GM19023 (cell line): ENCODE results near the gene GRK2.
"Not testable (repeated sequence)": the region's sequence is repeated elsewhere in the genome, so short reads cannot be mapped to it uniquely, and the experiment has no call there.

Source experiments
- ATAC-seq: cut with Tn5 transposase; IDR thresholded peaks from one replicate; pipeline ENCODE4 v1.9.1; 2021; ENCODE audit warnings: mild to moderate bottlenecking, moderate library complexity; ENCODE audit not compliant: unreplicated experiment

Gene GRK2

DNA sequence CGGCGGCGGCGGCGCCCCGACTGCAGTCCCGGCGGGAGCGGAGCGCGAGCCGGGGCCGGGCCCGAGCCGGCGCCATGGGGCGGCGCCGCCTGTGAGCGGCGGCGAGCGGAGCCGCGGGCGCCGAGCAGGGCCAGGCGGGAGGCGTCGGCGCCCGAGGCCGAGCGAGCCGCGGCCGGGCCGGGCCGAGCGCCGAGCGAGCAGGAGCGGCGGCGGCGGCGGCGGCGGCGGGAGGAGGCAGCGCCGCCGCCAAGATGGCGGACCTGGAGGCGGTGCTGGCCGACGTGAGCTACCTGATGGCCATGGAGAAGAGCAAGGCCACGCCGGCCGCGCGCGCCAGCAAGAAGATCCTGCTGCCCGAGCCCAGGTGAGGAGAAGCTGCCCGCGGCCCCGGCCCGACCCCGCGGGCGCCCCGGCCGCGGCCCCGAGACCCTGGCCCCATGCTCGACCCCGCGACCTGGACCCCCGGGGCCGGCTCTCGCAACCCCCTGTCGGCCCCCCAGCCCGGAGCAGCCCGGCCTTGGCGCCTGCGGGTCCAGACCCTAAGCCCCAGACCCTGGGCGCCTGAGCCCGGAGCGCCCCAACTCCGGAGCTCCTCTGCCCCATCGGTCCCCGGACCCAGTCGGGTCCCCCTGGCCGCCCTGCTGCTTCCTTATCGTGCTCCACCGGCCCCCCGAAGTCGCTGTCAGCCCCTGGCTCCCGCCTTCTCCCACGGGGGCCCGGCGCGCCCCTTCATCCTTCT lies at the start of gene GRK2:
TSS of gene GRK2 (plus strand) at position 25 of the 739 bp plus-strand sequence. CDS start at position 252, 227 bp downstream.
- ATAC-seq: no peak

GRCh38 chr11:67227726-67228125 lies 38.5 kb upstream of the GRK2 start:
- no peak for ATAC-seq

DNA sequence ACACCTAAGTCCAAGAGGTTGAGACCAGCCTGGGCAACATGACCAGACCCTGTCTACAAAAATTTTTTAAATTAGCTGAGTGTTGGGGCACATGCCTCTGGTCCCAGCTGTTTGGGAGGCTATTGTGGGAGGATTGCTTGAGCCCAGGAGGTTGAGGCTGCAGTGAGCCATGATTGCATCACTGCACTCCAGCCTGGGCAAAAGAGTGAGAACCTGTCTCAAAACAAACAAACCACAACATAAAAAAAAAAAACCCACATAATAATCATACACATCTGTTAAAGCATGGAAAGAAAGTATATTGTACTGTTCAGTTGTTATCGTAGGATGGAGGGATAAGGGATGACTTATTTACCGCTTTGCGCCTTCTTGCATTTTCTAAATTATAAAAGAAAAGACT lies 35.9 kb upstream of the GRK2 start:
- ATAC-seq: no peak

DNA sequence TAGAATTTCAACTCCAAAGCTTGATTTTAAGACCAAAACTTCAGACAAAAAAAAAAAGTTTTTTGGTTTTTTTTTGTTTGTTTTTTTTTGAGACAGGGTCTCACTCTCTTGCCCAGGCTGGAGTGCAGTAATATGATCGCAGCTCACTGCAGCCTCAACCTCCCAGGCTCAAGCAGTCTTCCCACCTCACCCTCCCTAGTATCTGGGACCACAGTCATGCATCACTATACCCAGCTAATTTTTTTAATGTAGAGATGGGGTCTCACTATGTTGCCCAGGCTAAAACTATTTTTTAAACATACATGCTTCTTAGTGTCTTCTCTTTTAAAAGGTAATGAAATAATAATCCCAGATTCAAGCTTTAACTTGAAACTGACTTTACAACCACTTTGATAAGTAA lies 35.4 kb upstream of the GRK2 start:
- ATAC-seq: no peak

- ATAC-seq: no peak
These were observed 32.6 kb upstream of the GRK2 start for GRCh38 chr11:67233584-67234190.

- not testable (repeated sequence) for ATAC-seq
These were observed 31.7 kb upstream of the GRK2 start for GRCh38 chr11:67234571-67234970.

DNA sequence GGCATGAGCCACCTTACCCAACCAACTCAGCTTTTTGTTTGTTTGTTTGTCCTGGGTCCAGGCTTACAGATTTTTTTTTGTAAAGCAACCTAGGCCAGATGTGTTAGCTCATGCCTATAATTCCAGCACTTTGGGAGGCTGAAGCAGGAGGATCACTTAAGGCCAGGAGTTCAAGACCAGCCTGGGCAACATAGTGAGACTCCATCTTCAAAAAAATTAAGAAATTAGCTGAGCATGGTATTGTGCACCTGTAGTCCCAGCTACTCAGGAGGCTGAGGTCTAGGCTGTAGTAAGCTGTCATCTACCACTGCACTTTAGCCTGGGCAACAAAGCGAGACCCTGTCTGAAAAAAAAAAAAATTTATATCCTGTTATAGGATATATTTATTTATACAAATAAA lies 28.7 kb upstream of the GRK2 start:
- no peak for ATAC-seq

GRCh38 chr11:67238894-67239782 lies 27.1 kb upstream of the GRK2 start:
- no peak for ATAC-seq

DNA sequence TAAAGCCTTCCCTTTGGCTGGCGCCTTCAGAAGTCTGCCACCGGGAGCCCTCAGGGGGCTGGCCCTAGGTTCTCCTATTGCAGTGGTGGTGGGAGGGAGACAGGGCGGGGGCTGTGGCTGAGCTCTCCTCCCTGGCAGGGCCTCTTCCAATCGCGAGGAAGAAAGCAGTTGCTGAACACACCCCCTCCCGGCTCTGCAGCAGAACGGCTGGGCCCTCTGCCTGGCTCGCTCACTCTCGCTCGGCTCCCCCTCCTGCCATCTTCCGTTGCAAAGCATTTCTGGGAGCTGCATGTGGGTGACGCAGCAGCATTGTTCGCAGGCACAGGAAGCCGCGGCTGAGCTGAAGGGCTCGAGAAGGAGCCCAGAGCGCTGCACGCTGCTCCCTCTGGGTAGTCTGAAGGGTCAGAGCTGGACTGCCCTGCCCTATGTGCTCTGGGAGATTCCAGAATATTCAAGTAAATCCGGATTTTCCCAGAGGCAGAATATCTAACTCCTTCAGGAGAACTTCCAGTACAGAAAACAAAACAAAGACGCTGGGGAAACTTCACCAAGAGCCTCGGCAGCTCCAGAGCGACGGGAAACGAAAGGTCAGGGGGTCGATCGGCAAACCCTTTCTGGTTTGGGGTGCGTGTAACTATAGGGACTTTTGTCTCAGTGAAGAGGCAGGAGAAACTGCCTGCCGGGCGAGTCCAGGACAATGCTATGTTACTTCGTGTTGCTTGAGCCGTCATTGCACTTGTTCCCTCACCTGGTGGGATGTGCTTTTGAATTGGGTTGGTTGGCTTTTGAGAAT lies 26.3 kb upstream of the GRK2 start:
- peak; percentile 91 for ATAC-seq

- no peak for ATAC-seq
These were observed 25.5 kb upstream of the GRK2 start for GRCh38 chr11:67240576-67241389.

GRCh38 chr11:67242548-67242947 lies 23.7 kb upstream of the GRK2 start:
- ATAC-seq: no peak

GRCh38 chr11:67243051-67243450 lies 23.2 kb upstream of the GRK2 start:
- ATAC-seq: no peak

GRCh38 chr11:67245046-67245445 lies 21.2 kb upstream of the GRK2 start:
- ATAC-seq: no peak

DNA sequence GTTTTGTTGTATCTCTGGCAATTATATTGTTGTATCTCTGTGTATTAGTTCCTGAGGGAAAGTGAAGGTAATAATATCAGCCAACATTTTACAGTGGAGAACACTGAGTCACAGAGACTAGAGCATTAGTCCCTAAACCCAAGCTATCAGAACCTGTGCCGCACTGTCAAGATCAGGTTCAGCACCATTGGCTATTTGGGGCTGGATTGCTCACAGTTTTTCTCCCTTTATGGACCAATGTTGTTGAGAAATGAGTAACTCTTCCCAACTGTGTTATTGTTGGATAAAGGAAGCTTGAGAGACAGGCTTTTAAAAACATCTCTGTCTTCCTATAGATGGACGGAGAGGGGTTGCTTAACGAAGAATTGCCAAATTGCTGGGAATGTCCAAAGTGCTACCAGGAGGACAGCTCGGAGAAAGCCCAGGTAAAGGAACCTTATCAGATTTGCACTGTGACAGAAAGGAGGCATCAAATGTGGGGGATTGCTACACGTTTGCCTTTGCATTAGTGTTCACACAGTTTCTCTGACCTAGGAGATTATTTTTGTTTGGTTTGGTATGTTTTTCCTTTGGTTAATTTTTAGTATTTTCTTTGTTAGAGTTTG lies 18.2 kb upstream of the GRK2 start:
- no peak for ATAC-seq

DNA sequence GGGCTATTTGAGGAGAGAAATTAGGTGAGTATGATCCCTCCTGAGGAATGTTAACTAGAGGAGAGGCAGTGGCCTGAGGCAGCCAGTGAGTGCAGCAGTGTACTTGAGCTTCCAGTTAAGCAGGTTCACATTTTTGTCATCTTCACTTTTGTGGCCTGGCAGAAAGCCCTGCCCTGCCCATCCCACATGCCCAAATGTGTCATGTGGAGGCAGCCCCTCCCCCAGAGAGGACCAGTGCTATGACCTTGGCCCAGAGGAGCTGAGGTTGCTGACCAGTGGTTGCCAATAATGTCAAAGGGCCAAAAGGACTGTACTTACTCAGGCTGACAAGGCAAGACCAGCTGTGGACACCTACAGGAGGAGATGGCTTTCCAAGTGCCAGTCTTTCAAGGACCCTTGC lies 17.6 kb upstream of the GRK2 start:
- no peak for ATAC-seq

DNA sequence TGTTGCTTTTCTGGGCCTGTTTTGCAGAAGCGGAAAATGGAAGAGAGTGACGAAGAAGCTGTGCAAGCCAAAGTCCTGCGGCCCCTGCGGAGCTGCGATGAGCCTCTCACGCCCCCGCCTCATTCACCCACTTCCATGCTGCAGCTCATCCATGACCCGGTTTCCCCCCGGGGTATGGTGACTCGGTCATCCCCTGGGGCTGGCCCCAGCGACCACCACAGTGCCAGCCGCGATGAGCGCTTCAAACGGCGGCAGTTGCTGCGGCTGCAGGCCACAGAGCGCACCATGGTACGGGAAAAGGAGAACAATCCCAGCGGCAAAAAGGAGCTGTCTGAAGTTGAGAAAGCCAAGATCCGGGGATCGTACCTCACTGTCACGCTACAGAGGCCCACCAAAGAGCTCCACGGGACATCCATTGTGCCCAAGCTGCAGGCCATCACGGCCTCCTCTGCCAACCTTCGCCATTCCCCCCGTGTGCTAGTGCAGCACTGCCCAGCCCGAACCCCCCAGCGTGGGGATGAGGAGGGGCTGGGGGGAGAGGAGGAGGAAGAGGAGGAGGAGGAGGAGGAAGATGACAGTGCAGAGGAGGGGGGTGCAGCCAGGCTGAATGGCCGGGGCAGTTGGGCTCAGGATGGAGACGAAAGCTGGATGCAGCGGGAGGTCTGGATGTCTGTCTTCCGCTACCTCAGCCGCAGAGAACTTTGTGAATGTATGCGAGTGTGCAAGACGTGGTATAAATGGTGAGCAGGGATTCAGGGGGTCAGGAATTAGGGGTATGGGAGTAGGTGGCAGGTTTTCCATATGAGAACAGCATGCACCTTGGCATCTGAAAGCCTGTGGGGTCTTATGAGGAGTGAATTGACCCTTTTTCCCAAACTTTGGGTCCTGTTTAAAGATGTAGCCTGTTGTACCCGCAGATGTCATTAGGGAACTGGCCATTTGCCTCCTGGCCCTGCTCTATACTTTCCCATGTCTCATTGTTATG lies 15.9 kb upstream of the GRK2 start:
- no peak for ATAC-seq

- no peak for ATAC-seq
These were observed 14.4 kb upstream of the GRK2 start for GRCh38 chr11:67251841-67252240.

DNA sequence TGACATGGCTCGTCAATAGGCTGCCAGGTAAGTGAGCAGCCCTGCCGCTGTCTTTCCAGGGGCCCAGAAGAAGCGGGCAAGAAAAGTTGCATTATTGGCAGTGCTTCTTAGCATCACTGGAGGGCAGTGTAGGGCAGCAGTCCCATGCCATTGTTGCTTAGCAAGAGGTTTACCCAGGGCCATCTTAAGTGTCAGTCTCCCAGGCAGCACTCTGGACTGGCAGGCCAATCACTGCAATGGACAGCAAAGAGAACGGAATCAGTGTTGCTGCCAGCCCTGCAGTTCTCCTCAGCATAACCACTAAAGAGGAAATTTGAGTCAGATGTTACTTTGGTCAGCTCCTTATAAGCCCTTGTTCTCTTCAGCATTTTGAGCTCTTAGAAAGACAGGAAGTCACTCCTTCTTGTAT lies 13.4 kb upstream of the GRK2 start:
- no peak for ATAC-seq
